Hematopoietic multipotent progenitor cell treated with erythropoietin and hydrocortisone succinate and interleukin-3 and kit ligand, for 4 days (in vitro differentiated cells): Measurements from ENCODE around the gene CA5A.
"Not testable (repeated sequence)": the region's sequence is repeated elsewhere in the genome, so short reads cannot be mapped to it uniquely, and the experiment has no call there.

Experiments
- DNase-seq: peaks from one replicate; pipeline ENCODE4 v3.0.0-alpha.2; 2015

CA5A gene

DNA sequence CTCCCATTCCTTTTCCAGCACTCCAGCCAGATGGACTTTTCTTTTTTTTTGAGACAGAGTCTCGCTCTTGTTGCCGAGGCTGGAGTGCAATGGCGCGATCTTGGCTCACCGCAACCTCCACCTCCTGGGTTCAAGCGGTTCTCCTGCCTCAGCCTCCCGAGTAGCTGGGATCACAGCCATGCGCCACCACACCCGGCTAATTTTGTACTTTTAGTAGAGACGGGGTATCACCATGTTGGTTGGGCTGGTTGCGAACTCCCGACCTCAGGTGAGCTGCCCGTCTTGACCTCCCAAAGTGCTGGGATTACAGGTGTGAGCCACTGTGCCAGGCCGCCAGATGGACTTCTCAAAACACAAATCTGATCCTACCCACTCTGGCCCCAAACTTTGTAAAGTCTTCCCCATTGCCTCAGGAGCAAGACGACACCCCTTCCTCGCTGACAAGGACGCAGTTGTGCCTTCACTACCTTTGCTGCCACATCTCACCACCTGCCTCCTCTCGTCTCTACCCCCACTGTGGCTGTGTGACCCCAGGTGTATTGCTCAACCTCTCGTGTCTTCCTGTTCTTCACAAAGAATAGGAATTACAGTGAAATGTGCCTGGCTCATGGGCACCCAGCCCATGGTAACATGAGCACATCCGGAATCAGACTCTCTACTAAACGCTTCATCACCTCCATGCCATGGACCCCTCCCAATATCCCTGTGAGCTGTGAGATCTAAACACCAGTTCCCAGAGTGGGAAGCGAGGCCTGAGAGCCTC is 11.2 kb upstream of the CA5A start:
- DNase-seq, result no peak

GRCh38 chr16:87946596-87947347 is 10.4 kb upstream of the CA5A start:
- no peak for DNase-seq

- peak; percentile 64 for DNase-seq
These were observed 9.2 kb upstream of the CA5A start for GRCh38 chr16:87945351-87946042.

DNA sequence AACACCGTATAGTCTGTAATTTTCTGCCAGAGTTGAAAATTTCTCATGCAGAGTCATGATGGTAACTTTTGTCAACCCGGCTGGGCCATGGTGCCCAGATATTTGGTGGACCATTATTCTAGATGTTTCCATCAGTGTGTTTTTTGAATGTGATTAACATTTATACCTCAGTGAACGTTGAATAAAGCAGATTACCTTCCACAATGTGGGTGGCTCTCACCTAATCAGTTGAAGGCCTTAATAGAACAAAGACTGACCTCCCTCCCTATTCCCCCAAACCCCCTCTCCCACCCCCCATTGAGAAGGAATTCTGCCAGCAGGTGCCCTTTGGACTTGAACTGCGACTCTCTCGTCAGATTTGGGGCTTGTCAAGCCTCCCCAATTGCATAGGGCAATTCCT is 6.4 kb upstream of the CA5A start:
- no peak for DNase-seq

DNA sequence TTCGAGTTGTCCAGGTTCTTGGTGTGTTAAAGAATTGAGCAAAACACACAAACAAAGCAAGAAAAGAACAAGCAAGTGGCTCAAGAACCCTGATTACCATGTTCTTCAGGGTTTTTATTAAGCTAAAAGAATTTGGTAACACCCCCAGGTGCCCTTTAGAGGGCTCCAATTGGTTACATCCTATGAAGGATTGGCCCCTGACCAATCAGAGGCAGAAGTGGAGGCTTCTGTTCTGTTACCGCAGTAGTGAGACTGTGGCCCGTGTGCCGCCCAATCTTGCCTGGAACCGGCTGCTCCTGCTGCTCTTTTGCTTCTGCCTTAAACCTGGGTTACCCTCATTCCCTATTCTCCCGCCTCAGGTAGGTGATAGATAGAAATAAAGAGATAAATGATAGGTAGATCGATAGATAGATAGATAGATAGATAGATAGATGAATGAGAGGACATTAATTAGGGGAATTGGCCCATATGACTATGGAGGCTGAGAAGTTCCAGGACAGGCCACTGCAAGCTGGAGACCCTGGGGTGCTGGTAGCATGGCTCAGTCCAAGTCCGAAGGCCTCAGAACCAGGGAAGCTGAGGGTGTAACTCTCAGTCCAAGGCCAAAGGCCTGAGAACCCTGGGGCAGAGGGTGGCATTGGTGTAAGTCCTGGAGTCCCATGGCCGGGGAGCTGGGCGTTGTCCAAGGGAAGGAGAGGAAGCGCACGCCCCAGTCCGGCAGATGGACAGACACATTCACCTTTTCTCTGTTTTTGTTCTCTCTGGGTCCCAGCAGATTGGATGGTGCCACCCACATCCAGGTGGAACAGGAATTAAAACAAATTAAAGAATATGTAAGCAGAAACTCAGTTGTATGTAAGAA is 3.5 kb upstream of the CA5A start:
- DNase-seq, result peak; percentile 43

DNA sequence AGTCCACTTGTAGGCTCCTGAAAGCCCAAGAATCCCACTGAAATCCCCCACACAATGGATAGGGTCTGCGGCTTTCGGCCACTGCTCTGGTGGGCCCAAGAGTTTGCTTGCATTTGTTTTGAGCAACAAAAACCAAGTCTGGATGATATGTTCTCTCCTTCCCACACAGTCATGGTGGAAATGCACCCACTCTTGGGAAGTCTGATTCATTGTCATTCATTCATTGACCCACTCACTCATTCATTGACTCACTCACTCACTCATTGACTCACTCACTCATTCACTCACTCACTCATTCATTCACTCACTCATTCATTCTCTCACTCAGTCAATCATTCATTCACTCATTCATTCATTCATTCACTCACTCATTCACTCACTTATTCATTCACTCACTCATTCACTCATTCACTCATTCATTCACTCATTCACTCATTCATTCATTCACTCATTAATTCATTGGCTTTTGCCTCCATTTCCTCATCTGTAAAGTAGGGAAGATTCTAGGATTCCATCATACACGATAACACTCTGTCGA is 2.2 kb upstream of the CA5A start:
- no peak for DNase-seq

GRCh38 chr16:87937231-87937542 is 858 bp upstream of the CA5A start:
- not testable (repeated sequence) for DNase-seq

GRCh38 chr16:87936016-87936374 is 334 bp downstream of the CA5A start:
- not testable (repeated sequence) for DNase-seq

- not testable (repeated sequence) for DNase-seq
These were observed 1.4 kb downstream of the CA5A start for GRCh38 chr16:87934752-87935425.

- no peak for DNase-seq
These were observed 3.2 kb downstream of the CA5A start for GRCh38 chr16:87933140-87933495.

GRCh38 chr16:87932475-87933139 is 3.7 kb downstream of the CA5A start:
- not testable (repeated sequence) for DNase-seq

DNA sequence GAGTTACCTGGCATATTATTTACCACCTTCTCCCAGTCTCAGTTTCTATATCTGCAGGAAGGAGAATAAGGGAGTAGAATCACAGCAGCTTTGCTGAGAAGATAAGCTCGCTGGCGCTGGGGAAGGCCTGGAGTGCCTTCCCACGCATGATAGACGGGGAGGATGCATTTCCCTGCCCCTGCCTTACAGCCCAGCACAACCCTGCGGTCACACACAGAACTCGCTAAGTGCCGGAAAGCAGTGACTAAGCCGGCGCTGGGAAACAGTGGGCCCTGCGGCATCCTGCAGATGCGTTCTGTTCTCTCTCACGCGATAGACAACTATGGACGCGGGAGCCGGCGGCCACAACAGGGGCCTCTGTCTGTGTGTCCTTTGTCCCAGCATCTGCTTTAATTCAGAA is 4.8 kb downstream of the CA5A start:
- no peak for DNase-seq

DNA sequence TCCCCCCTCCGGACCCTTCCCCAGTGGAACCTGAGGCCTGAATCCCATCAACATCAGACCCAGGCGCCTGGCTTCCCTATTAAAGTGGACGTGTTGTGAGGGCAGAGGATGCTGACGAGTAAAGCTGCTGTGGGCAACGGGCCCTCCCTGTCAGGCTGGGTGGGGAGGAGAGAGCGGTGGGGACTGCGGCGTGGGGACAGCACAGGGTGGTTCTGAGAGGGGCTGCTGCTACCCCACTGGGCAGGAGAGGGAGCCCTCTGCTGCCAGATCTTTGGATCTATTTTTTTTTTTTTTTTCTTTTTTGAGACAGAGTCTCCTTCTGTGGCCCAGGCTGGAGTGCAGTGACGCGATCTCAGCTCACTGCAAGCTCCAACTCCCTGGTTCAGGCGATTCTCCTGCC is 5.9 kb downstream of the CA5A start:
- peak; percentile 63 for DNase-seq

GRCh38 chr16:87929986-87930385 is 6.3 kb downstream of the CA5A start:
- DNase-seq, result no peak

DNA sequence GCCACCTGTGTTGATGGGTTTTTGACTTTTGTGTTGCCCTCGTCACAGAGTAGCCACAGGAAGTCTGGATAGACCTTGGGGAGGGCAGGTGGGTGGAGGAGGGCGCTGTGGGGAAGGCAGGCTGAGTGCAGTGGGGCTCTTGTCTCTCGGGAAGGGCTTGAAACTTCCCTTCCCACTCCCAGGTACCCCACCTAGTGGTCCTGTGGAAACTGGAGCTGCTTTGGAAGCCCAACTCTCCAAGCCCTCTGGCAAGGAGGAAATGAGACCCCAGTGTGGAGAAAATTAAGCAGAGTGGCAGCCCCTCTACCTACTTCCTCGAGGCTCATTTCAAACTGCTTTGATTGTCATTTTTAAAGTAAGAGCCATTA is 9.2 kb downstream of the CA5A start:
- no peak for DNase-seq

- DNase-seq, result peak; percentile 38
These were observed 9.8 kb downstream of the CA5A start for GRCh38 chr16:87926246-87927194.

DNA sequence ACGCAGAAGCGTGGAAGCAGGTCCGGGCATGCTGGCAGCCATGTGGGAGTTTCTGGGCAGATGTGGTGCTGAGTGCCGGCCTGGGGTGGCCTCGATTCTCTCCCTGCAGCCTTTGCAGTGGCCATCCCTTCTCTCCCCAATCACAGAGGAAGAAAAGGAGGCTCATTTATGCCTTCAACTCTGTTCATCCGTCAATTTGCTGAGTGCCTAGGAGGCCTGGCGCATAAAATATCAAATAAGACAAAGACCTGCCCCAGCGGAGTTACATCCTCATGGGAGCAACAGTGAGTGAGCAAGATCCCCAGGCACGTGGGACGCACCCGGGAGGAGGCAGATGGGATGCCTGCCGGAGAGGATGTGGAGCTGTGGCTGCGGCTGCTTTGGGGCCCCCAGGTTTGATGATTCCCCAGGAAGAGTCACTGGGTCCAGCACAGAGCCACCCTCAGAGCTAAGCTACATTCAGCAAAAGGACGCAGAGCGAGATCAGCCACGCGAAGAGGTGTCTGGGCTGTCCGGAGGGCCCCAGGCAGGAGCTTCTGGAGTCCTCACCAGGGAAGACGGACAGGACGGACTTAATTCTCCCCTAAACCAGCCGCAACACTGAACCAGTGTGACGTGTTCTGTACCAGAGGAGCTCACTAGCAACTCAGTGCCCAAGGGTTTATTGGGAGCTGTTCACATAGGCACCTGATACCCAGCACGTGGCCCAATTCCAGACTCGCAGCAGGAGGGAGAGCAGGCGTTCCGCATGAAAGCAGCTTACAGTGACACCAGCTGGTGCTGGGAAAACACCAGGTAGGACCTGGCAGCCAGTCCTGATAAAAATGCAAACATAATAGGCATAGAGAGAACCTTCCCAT is 11.3 kb downstream of the CA5A start:
- DNase-seq, result no peak

DNA sequence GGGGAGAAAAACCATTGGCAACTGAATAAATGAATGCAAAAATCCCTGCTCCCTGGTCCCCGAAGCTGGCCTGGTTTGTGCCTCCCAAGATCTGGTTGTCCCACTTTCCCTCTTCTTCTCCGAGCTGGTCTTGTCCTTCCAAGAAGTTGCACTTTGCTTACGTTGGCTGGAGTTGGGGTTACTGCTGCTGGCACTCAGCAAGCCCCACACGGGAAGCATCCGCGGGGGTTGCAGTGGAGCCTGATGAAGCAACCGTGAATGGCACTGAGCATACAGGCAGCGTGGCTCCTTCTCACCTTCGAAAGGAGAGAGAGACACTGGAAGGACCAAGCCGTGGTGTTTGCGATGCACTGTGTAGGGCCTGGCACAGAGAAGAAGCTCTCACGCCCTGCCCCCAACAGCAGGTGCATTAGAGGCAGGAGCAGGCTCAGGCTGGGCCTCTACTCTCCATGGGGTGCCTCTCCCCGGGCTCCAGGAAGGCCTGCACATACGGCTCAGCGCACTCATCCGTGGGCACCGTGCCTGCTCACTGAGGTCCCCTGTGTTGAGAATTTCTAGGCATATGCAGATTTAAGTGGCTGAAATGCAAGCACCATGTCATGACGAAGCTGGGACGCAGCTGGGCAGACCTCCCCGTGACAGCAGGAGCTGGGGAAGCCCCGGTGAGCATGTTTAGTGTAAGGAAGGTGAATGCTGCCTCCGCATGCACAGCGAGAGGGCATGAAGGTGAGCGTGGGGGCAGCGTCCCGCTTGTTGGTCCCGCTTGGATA is 12.1 kb downstream of the CA5A start:
- no peak for DNase-seq
